H1 (cell line): ENCODE data around the gene C20orf173.

Source experiments
- ATF3 ChIP-seq: IDR thresholded peaks from 2 replicates; pipeline ENCODE4 v1.6.1; 2011; ENCODE audit warnings: low read depth, mild to moderate bottlenecking, low read length; ENCODE audit not compliant: insufficient read depth
- BCL11A ChIP-seq, 2 experiments: IDR thresholded peaks; one replicate each; pipeline ENCODE4 v1.6.1; 2011; ENCODE audit warnings: low read depth in 2 of 2, low read length in 2 of 2, mild to moderate bottlenecking in 2 of 2
- CEBPB ChIP-seq: IDR thresholded peaks from 2 replicates; pipeline ENCODE4 v1.6.1; 2012; ENCODE audit warnings: low read depth, low read length
- CTCF ChIP-seq, 3 experiments: IDR thresholded peaks; 1 replicate in 2 of 3; 2 replicates in 1 of 3; pipeline versions ENCODE4 v1.5.1 to v1.6.1; 2011; ENCODE audit warnings: low read length in 3 of 3, mild to moderate bottlenecking in 3 of 3, inconsistent platforms in 2 of 3, low read depth in 1 of 3, moderate library complexity in 1 of 3; ENCODE audit not compliant: insufficient read depth in 1 of 3; ENCODE audit errors: control extremely low read depth in 1 of 3
- EP300 ChIP-seq, 2 experiments: IDR thresholded peaks; 1 replicate in 1 of 2; 2 replicates in 1 of 2; pipeline ENCODE4 v1.6.1; 2011 to 2012; ENCODE audit warnings: low read depth in 2 of 2, low read length in 2 of 2, mild to moderate bottlenecking in 2 of 2, borderline replicate concordance in 1 of 2, inconsistent platforms in 1 of 2, moderate library complexity in 1 of 2
- EZH2 ChIP-seq: fragments of 200-600 bp; sonication (generic); IDR thresholded peaks from 2 replicates; pipeline ENCODE4 v1.7.1; 2012; ENCODE audit warnings: low read depth, mild to moderate bottlenecking, moderate library complexity, low read length, inconsistent platforms; ENCODE audit not compliant: severe bottlenecking
- MAFK ChIP-seq: IDR thresholded peaks from 2 replicates; pipeline ENCODE4 v1.6.1; 2012; ENCODE audit warnings: low read depth, mild to moderate bottlenecking, improper control_type of control experiment, low read length
- MAX ChIP-seq: IDR thresholded peaks from 2 replicates; pipeline ENCODE4 v1.6.1; 2012; ENCODE audit warnings: inconsistent platforms
- POLR2A ChIP-seq, 2 experiments: IDR thresholded peaks; 1 replicate in 1 of 2; 2 replicates in 1 of 2; pipeline ENCODE4 v1.6.1; 2011; ENCODE audit warnings: low read depth in 2 of 2, low read length in 2 of 2, mild to moderate bottlenecking in 2 of 2; ENCODE audit errors: control extremely low read depth in 1 of 2
- SIN3A ChIP-seq, 2 experiments: IDR thresholded peaks in 1 of 2; conservative IDR thresholded peaks in 1 of 2; 2 replicates each; pipeline ENCODE4 v1.6.1; 2011 to 2012; ENCODE audit warnings: low read length in 2 of 2, improper control_type of control experiment in 1 of 2, low read depth in 1 of 2, mild to moderate bottlenecking in 1 of 2
- SP1 ChIP-seq: IDR thresholded peaks from 2 replicates; pipeline ENCODE4 v1.6.1; 2011; ENCODE audit warnings: low read depth, low read length
- TEAD4 ChIP-seq: IDR thresholded peaks from 2 replicates; pipeline ENCODE4 v1.6.1; 2012; ENCODE audit warnings: low read depth, low read length, inconsistent platforms, mixed read lengths
- YY1 ChIP-seq: IDR thresholded peaks from 2 replicates; pipeline ENCODE4 v1.6.1; 2011; ENCODE audit warnings: low read depth, mild to moderate bottlenecking, low read length
- ZNF274 ChIP-seq: IDR thresholded peaks from 2 replicates; pipeline ENCODE4 v1.7.0; 2012; ENCODE audit warnings: low read length, borderline replicate concordance; ENCODE audit errors: extremely low read depth

- no peak for TF ChIP-seq SIN3A (conservative IDR thresholded peaks at IDR 0.05 in 1 of 2, IDR thresholded peaks at IDR 0.05 in 1 of 2; ENCODE audit: low read depth in 1 of 2, low read length in 2 of 2)
- TF ChIP-seq CTCF (IDR thresholded peaks at IDR 0.05; ENCODE audit: control extremely low read depth in 1 of 3, insufficient read depth in 1 of 3, low read depth in 1 of 3, low read length in 3 of 3): no peak
- no peak for TF ChIP-seq EP300 (IDR thresholded peaks at IDR 0.05; ENCODE audit: borderline replicate concordance in 1 of 2, low read depth in 2 of 2, low read length in 2 of 2)
- no peak for TF ChIP-seq POLR2A (IDR thresholded peaks at IDR 0.05; ENCODE audit: control extremely low read depth in 1 of 2, low read depth in 2 of 2, low read length in 2 of 2)
- no peak for TF ChIP-seq ZNF274
- TF ChIP-seq SP1: no peak
- TF ChIP-seq YY1: no peak
- TF ChIP-seq ATF3: no peak
- TF ChIP-seq CEBPB: no peak
- no peak for TF ChIP-seq BCL11A (IDR thresholded peaks at IDR 0.05; ENCODE audit: low read depth in 2 of 2, low read length in 2 of 2)
- no peak for TF ChIP-seq TEAD4
- no peak for TF ChIP-seq MAX
- TF ChIP-seq MAFK: no peak
- TF ChIP-seq EZH2: no peak
Measured at GRCh38 chr20:35497780-35498189, 31.7 kb downstream of the C20orf173 start.
